Measurements from ENCODE around the gene TSPAN6.

Gene TSPAN6

GRCh38 chrX:100648458-100649417 is 12.1 kb upstream of the TSPAN6 start:
- TF ChIP-seq CTCF (conservative IDR thresholded peaks at IDR 0.05; ENCODE audit: low read length): no peak
- peak overlapping the region; percentile 12 for H3K4me3 ChIP-seq (ENCODE audit: low read length)
- DNase-seq (ENCODE audit: low read depth): peak; percentile 84

- peak; percentile 49 for DNase-seq (ENCODE audit: low read depth)
- no peak overlapping the region for H3K4me3 ChIP-seq (ENCODE audit: low read length)
- no peak for TF ChIP-seq CTCF (conservative IDR thresholded peaks at IDR 0.05; ENCODE audit: low read length)
Observed at GRCh38 chrX:100647739-100648138, 11.1 kb upstream of the TSPAN6 start.

- peak; percentile 22; the same call in 1 of the 2 replicates for TF ChIP-seq CTCF (conservative IDR thresholded peaks at IDR 0.05; ENCODE audit: low read length)
- H3K4me3 ChIP-seq (ENCODE audit: low read length): no peak overlapping the region
- DNase-seq (ENCODE audit: low read depth): peak; percentile 75
Observed at GRCh38 chrX:100647095-100647494, 10.5 kb upstream of the TSPAN6 start.

- peak overlapping the region; percentile 58 for H3K4me3 ChIP-seq (ENCODE audit: low read length)
- TF ChIP-seq CTCF (conservative IDR thresholded peaks at IDR 0.05; ENCODE audit: low read length): no peak
- DNase-seq (ENCODE audit: low read depth): peak; percentile 31
Observed at GRCh38 chrX:100645106-100645505, 8.5 kb upstream of the TSPAN6 start.

- no peak for TF ChIP-seq CTCF (conservative IDR thresholded peaks at IDR 0.05; ENCODE audit: low read length)
- peak within 1 kb of the TSS; percentile 58 for H3K4me3 ChIP-seq (ENCODE audit: low read length)
- peak; percentile 87 for DNase-seq (ENCODE audit: low read depth)
Observed at GRCh38 chrX:100643956-100644860, 7.6 kb upstream of the TSPAN6 start, which contains the start of gene SRPX2. Gene SRPX2, plus strand, starts transcription at chrX:100644199. Its CDS starts 2,124 bp downstream, at chrX:100646323.

GRCh38 chrX:100643212-100643611 is 6.6 kb upstream of the TSPAN6 start:
- TF ChIP-seq CTCF (conservative IDR thresholded peaks at IDR 0.05; ENCODE audit: low read length): no peak
- H3K4me3 ChIP-seq (ENCODE audit: low read length): no peak overlapping the region
- DNase-seq (ENCODE audit: low read depth): no peak

Data from AG10803 (cell line).